Measurements from ENCODE around the gene PPP6R1.
A peak's percentile ranks its signal among the peaks of the same experiment; 100 is the strongest.

The PPP6R1 gene

DNA sequence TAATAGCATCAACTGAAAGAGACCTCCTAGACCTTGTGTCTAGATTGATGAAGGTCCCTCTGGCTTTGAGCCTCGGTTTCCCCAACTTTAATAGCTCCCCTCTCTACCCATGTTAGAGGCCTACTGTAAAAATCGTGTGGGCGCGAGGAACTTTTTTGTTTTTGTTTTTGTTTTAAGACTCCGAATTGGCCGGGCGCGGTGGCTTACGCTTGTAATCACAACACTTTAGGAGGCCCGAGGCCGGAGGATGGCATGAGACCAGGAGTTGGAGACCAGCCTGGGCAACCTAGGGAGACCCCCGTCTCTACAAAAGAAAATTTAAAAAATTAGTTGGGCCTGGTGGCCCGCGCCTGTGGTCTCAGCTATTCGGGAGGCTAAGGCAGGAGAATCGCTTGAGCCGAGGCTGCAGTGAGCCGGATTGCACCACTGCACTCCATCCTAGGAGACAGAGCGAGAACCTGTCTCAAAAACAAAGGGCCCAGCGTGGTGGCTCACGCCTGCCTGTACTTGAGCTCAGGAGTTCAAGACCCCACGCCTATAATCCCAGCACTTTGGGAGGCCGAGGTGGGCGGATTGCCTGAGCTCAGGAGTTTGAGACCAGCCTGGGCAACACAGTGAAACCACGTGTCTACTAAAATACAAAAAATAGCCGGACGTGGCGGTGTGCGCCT lies 858 bp upstream of the PPP6R1 start:
- TF ChIP-seq CTCF (IDR thresholded peaks at IDR 0.05; ENCODE audit: low read length, missing control alignments): no peak
- H3K4me3 ChIP-seq (replicated peaks; ENCODE audit: low read depth, low read length): peak overlapping the region; percentile 56
- DNase-seq (ENCODE audit: low read depth): peak; percentile 7

GRCh38 chr19:55258476-55258827 lies 365 bp downstream of the PPP6R1 start:
- peak overlapping the region; percentile 79 for H3K4me3 ChIP-seq (replicated peaks; ENCODE audit: low read depth, low read length)
- DNase-seq (ENCODE audit: low read depth): peak; percentile 15
- TF ChIP-seq CTCF (IDR thresholded peaks at IDR 0.05; ENCODE audit: low read length, missing control alignments): no peak

GRCh38 chr19:55257461-55258420 lies 1.1 kb downstream of the PPP6R1 start:
- peak; percentile 5 for DNase-seq (ENCODE audit: low read depth)
- H3K4me3 ChIP-seq (replicated peaks; ENCODE audit: low read depth, low read length): peak overlapping the region; percentile 79
- TF ChIP-seq CTCF (IDR thresholded peaks at IDR 0.05; ENCODE audit: low read length, missing control alignments): no peak

DNA sequence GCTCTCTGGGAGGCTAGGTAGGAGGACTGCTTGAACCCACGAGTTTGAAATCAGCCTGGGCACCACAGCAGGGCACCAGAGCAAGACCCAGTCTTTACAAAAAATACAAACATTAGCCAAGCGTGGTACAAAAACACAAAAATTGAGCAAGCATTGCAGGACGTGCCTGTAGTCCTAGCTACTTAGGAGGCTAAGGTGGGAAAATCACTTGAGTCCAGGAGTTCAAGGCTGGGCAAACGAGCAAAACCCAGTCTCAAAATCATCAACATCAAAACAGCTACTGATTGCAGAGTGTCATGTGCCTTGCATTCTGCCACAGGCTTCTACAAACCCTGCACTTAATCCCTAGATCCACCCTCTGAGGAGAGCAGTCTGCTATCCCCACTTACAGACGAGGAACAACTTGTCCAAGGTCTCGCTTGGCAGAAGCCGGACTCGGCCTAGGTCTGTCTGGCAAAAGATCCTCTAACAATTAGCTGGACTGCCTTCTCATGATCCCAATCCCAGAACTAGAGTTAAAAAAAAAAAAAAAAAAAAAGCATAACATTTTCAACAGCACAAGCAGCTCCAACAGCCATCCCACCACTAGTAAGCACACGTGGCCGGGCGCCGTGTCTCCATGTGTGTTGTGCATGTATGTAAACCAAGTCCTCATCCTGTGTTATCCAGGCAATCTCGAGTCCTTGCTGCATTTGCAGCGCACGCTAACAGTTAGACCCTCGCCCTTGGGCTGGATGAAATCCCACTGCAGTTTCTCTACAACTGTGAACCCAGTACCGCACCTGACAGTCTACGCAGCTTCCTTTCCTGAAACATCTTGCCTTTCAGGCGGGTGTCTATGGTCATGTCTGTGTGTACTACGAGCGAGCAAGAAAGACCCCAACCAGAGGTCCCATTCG lies 2.0 kb downstream of the PPP6R1 start:
- DNase-seq (ENCODE audit: low read depth): peak; percentile 6
- TF ChIP-seq CTCF (IDR thresholded peaks at IDR 0.05; ENCODE audit: low read length, missing control alignments): no peak
- peak overlapping the region; percentile 79 for H3K4me3 ChIP-seq (replicated peaks; ENCODE audit: low read depth, low read length)

DNA sequence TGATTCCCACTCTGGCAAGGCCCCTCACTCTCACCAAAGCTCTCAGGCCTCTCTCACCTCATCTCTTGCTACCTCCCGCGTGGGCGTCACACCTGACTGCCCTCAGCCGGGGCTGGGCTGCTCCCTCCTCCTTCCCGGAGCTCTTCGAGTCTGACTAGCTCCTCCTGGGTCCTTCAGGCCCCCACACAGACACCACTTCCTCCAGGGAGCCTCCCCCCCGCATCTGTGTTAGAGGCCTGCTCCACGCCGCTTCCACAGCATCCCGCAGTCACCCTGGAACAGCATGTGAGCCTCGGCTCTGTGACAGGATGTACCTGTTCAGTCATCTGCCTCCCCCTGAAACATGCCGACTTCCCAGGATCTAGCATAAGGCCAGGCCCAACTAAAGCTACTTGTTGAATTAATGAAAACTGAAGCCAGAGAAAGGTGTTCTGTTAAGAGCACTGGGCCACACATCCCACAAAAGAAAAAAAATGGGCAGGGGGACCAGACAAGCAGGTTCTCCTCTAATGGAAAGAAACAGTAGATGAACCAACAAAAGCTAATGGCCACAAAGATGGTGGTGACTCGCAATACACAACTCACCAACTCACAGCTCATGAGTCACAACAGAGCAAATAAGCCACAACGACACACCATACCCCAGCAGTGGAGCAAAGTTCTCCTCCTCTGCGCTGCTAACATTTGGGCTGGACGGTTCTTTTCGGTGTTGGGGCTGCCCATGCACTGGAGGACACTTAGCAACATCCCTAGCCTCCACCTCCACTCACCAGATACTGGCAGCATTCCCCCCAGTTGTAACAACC lies 3.0 kb downstream of the PPP6R1 start:
- no peak for TF ChIP-seq CTCF (IDR thresholded peaks at IDR 0.05; ENCODE audit: low read length, missing control alignments)
- H3K4me3 ChIP-seq (replicated peaks; ENCODE audit: low read depth, low read length): peak overlapping the region; percentile 10
- DNase-seq (ENCODE audit: low read depth): peak; percentile 26

DNA sequence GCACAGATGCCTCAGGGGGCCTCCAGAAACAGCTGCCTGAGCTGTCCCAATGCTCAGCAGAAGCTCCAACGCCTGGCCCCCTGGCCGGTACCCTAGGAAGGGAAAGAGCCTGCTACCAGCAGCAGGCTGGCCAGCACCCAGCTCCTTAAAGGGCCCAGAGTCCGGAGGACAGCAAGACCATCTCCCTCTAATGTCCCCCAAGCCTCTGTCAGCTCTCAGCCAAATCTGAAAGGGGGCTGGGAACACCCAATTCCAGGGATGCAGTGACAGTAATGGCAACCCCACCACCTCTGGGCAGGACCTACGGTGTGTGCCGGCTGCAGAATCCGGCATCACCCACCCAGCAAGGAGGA lies 4.2 kb downstream of the PPP6R1 start:
- DNase-seq (ENCODE audit: low read depth): no peak
- no peak for TF ChIP-seq CTCF (IDR thresholded peaks at IDR 0.05; ENCODE audit: low read length, missing control alignments)
- H3K4me3 ChIP-seq (replicated peaks; ENCODE audit: low read depth, low read length): no peak overlapping the region

Measured in fibroblast of pulmonary artery (primary cell).